H1 (cell line): ENCODE measurements around the gene NEGR1. TPM values are rescaled to one million over a fixed set of nuclear protein-coding genes. Genes with fewer than 3 reads are reported as not detected.

ENCODE experiments used
- ASH2L ChIP-seq: fragments of 200-600, 300-600 bp; sonication (generic); IDR thresholded peaks from one replicate; pipeline ENCODE4 v1.7.1; 2017; ENCODE audit warnings: low read length
- BACH1 ChIP-seq: IDR thresholded peaks from 2 replicates; pipeline ENCODE4 v1.6.1; 2012; ENCODE audit warnings: low read length, improper control_type of control experiment
- CBX8 ChIP-seq: fragments of 300-800, 300-1000 bp; sonication (generic); IDR thresholded peaks from 2 replicates; pipeline ENCODE4 v1.7.1; 2016; ENCODE audit warnings: low read depth, low read length, borderline replicate concordance
- MAFK ChIP-seq: IDR thresholded peaks from 2 replicates; pipeline ENCODE4 v1.6.1; 2012; ENCODE audit warnings: low read depth, mild to moderate bottlenecking, improper control_type of control experiment, low read length
- TAF1 ChIP-seq: IDR thresholded peaks from 2 replicates; pipeline ENCODE4 v1.6.1; 2011; ENCODE audit warnings: mild to moderate bottlenecking, low read depth, low read length
- polyA plus RNA-seq, 7 experiments: library from polyadenylated mRNA; depleted of rRNA in 3 of 7; stranded (reverse) in 5 of 7; unstranded in 2 of 7; fragments of >200 nt in 5 of 7; fragments of 200-250 nt in 2 of 7; gene quantifications; 1 replicate in 5 of 7; 2 replicates in 1 of 7; 4 replicates in 1 of 7; pipeline versions ENCODE4 v1.2.1 to v1.2.3, GENCODE V29; 2011 to 2013; ENCODE audit warnings: missing spikeins in 2 of 7, mixed read lengths in 2 of 7
- total RNA-seq: library from RNA; stranded (reverse); fragmentation: NEBNext Ultra II Directional; extraction: Animal tissue kit (Norgen Biotek cat#: 25700); gene quantifications from 2 replicates; pipeline ENCODE4 v1.2.1, GENCODE V29; 2021

NEGR1 gene
- total and polyA plus RNA-seq, 2 of the 8 experiments (the other 6 are each of a cell fraction or from before 2014, with no cell fraction given): 0.71 to 1.3 TPM

GRCh38 chr1:71422221-71422620 lies 860.1 kb downstream of the NEGR1 start (continued):
- TF ChIP-seq MAFK (no peak), ASH2L (no peak), BACH1 (no peak), TAF1 (no peak), CBX8 (no peak)
